Measurements from ENCODE around the gene IER3.
"Not testable (repeated sequence)": the region's sequence is repeated elsewhere in the genome, so short reads cannot be mapped to it uniquely, and the experiment has no call there.

Gene IER3

GRCh38 chr6:30717845-30718720 lies 26.3 kb downstream of the IER3 start:
- not testable (repeated sequence) for DNase-seq
- intact Hi-C loops (cut with DNase I), result loop anchor here (2.0 kb wide), 2 partner anchors 27 to 35 kb away; partner anchors contain the start of gene NRM

- intact Hi-C loops (cut with DNase I), result loop anchor here (2.0 kb wide), 2 partner anchors 26 to 34 kb away; partner anchors contain the start of gene NRM
- DNase-seq, result peak; percentile 96 to 100 (median 100)
Measured at GRCh38 chr6:30717129-30717844, 27.1 kb downstream of the IER3 start, which contains the start of gene MDC1. Gene MDC1, minus strand, starts transcription at chr6:30717281. Its CDS starts 2,106 bp downstream, at chr6:30715175.

- intact Hi-C loops (cut with DNase I), result loop anchor here (2.0 kb wide), 2 partner anchors 26 to 34 kb away; partner anchors contain the start of gene NRM
- DNase-seq, result no peak
Measured at GRCh38 chr6:30716879-30717128, 27.5 kb downstream of the IER3 start.

- no peak for DNase-seq
- intact Hi-C loops (cut with DNase I), result no loop called here
Measured at GRCh38 chr6:30714263-30714662, 30.1 kb downstream of the IER3 start.

GRCh38 chr6:30712441-30712945 lies 31.9 kb downstream of the IER3 start:
- no peak for DNase-seq
- intact Hi-C loops (cut with DNase I), result no loop called here

- no peak for DNase-seq
- intact Hi-C loops (cut with DNase I), result no loop called here
Measured at GRCh38 chr6:30711758-30712380, 32.5 kb downstream of the IER3 start.

GRCh38 chr6:30709101-30709868 lies 35.1 kb downstream of the IER3 start:
- DNase-seq, result no peak
- intact Hi-C loops (cut with DNase I), result no loop called here

- DNase-seq, result no peak
- intact Hi-C loops (cut with DNase I), result no loop called here
Measured at GRCh38 chr6:30707281-30707850, 37.0 kb downstream of the IER3 start.

- intact Hi-C loops (cut with DNase I), result no loop called here
Measured at GRCh38 chr6:30705620-30706019, 38.7 kb downstream of the IER3 start.

GRCh38 chr6:30703821-30704220 lies 40.5 kb downstream of the IER3 start:
- DNase-seq, result no peak
- intact Hi-C loops (cut with DNase I), result no loop called here

More at GRCh38 chr6:30705620-30706019, 38.7 kb downstream of the IER3 start:
- DNase-seq, result no peak

GRCh38 chr6:30703011-30703410 lies 41.3 kb downstream of the IER3 start:
- intact Hi-C loops (cut with DNase I), result no loop called here
- no peak for DNase-seq

GRCh38 chr6:30700340-30700739 lies 44.0 kb downstream of the IER3 start:
- no peak for DNase-seq
- intact Hi-C loops (cut with DNase I), result no loop called here

GRCh38 chr6:30696432-30696831 lies 47.9 kb downstream of the IER3 start:
- intact Hi-C loops (cut with DNase I), result no loop called here
- no peak for DNase-seq

Data from head of caudate nucleus (tissue), 42 donors.